Sigmoid colon (tissue), 7 donors: ENCODE results near the gene GPRC5D. TPM values are rescaled to one million over a fixed set of nuclear protein-coding genes. Genes with fewer than 3 reads are reported as not detected.

Experiments
- DNase-seq: peaks from one replicate; pipeline ENCODE4 v3.0.0-alpha.2; 2019
- H3K27ac ChIP-seq, 4 donors: fragments of 200-600 bp; sonication (generic); one replicate each; pipeline ENCODE4 v1.5.1; 2016 to 2019; ENCODE audit warnings: mild to moderate bottlenecking in 1 of 4
- H3K27me3 ChIP-seq, 3 donors: fragments of 200-600 bp; sonication (generic); one replicate each; pipeline ENCODE4 v1.5.1; 2019; ENCODE audit warnings: mild to moderate bottlenecking in 1 of 3
- H3K36me3 ChIP-seq, 4 donors: fragments of 200-600 bp; sonication (generic); one replicate each; pipeline ENCODE4 v1.5.1; 2016 to 2019
- H3K4me1 ChIP-seq, 4 donors: fragments of 200-600 bp; sonication (generic); one replicate each; pipeline ENCODE4 v1.5.1; 2017 to 2019
- H3K4me3 ChIP-seq, 4 donors: fragments of 200-600 bp; sonication (generic); one replicate each; pipeline ENCODE4 v1.5.1; 2017 to 2019; ENCODE audit warnings: mild to moderate bottlenecking in 2 of 4, moderate library complexity in 1 of 4
- H3K9me3 ChIP-seq, 4 donors: fragments of 200-600 bp in 3 of 4; sonication (generic) in 3 of 4; one replicate each; pipeline versions ENCODE4 v1.5.1 to v1.6.1; 2013 to 2019
- EP300 ChIP-seq, 4 donors: sonication (generic); formaldehyde crosslinking; IDR thresholded peaks; one replicate each; pipeline ENCODE4 v1.6.1; 2017; ENCODE audit warnings: antibody characterized with exemption in 4 of 4
- POLR2A ChIP-seq, 2 donors: fragments of 450-650 bp; IDR thresholded peaks; one replicate each; pipeline ENCODE4 v1.6.1; 2016; ENCODE audit warnings: antibody characterized with exemption in 2 of 2, mild to moderate bottlenecking in 2 of 2, moderate library complexity in 2 of 2
- POLR2AphosphoS5 ChIP-seq, 4 donors: sonication (generic); formaldehyde crosslinking; IDR thresholded peaks; one replicate each; pipeline ENCODE4 v1.6.1; 2017; ENCODE audit warnings: antibody characterized with exemption in 4 of 4
- WGBS, 2 donors: extraction: QIAGEN DNeasy Blood & Tissue Kit; methylation state at CpG; one replicate each; pipeline ENCODE4 v1.1.7; 2013; 5-methylcytosine and 5-hydroxymethylcytosine counted together
- intact Hi-C: fragments of 100-400 bp; cut with DNase I; formaldehyde crosslinking; loops from one replicate; pipeline ENCODE4 v1.15.1; 2023
- polyA plus RNA-seq, 3 donors: library from polyadenylated mRNA; stranded (reverse); fragments of 200-250 nt; gene quantifications; one replicate each; pipeline ENCODE4 v1.2.3, GENCODE V29; 2013
- total RNA-seq, 4 donors: library from RNA; depleted of rRNA; stranded (reverse); fragments of >200 nt; gene quantifications; one replicate each; pipeline ENCODE4 v1.1.0, GENCODE V29; 2016
- TF ChIP-seq, protein P1 (sequence below), 4 experiments: fragments of 450-650 bp in 3 of 4; fragments of 200-600 bp in 1 of 4; IDR thresholded peaks; one replicate each; pipeline ENCODE4 v1.5.1; 2016 to 2019; ENCODE audit warnings: antibody characterized with exemption in 4 of 4, mild to moderate bottlenecking in 3 of 4, moderate library complexity in 2 of 4
- donor health status: healthy with polysubstance abuse.
- donor health status: Bipolar disorder and iron deficiency.
- donor health status: healthy.

The GPRC5D gene
- total and polyA plus RNA-seq, 7 donors = 0.16 TPM; not detected in 6

DNA sequence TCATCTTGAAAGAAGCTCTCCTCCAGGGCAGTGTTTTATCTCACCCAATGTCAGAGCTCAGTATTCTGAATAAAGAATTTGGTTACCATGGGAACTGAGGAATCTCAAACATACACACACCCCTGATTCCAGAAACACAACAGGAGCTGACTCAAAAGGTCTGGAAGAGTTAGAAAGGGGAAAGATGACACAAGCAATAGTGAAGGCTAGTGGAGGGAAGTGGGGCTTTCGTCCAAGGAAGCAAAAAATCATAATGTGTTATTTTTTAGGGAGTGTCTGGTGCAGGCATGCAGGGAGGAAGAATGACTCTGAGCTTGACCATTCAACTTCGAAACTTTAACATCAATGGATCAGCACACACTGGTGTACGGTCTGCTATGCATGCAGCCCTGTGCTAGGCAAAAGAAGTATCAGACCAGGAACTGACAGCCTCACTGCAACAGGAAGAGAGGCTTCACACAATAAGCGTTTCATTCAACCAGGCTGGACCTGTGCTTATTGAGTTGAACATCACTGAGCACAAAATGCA, 27.8 kb upstream of the GPRC5D start:
- Histone ChIP-seq H3K27me3 (no peaks in the 10 kb centered on the region), H3K36me3 (peaks cover 0 to 29% (median 6%) of the 10 kb centered on the region in 4 donors), H3K27ac (peak overlapping the region; percentile 16 to 75 (median 51)), H3K4me1 (peaks cover 0 to 34% (median 30%) of the 10 kb centered on the region in 4 donors), H3K9me3 (no peaks in the 10 kb centered on the region), H3K4me3 (no peak overlapping the region)
- DNase-seq = no peak
- intact Hi-C loops = loop anchor here (5.0 kb wide), 1 partner anchor 192 kb away; the partner anchor contains the start of gene APOLD1
- TF ChIP-seq, protein P1, sequence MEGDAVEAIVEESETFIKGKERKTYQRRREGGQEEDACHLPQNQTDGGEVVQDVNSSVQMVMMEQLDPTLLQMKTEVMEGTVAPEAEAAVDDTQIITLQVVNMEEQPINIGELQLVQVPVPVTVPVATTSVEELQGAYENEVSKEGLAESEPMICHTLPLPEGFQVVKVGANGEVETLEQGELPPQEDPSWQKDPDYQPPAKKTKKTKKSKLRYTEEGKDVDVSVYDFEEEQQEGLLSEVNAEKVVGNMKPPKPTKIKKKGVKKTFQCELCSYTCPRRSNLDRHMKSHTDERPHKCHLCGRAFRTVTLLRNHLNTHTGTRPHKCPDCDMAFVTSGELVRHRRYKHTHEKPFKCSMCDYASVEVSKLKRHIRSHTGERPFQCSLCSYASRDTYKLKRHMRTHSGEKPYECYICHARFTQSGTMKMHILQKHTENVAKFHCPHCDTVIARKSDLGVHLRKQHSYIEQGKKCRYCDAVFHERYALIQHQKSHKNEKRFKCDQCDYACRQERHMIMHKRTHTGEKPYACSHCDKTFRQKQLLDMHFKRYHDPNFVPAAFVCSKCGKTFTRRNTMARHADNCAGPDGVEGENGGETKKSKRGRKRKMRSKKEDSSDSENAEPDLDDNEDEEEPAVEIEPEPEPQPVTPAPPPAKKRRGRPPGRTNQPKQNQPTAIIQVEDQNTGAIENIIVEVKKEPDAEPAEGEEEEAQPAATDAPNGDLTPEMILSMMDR (IDR thresholded peaks at IDR 0.05) = no peak
- TF ChIP-seq POLR2AphosphoS5 (IDR thresholded peaks at IDR 0.05) = peak in 1 of 4 donors; percentile 61
- 72 to 82% methylated on average over 4 of the region's 4 CpGs for WGBS, 2 donors

DNA sequence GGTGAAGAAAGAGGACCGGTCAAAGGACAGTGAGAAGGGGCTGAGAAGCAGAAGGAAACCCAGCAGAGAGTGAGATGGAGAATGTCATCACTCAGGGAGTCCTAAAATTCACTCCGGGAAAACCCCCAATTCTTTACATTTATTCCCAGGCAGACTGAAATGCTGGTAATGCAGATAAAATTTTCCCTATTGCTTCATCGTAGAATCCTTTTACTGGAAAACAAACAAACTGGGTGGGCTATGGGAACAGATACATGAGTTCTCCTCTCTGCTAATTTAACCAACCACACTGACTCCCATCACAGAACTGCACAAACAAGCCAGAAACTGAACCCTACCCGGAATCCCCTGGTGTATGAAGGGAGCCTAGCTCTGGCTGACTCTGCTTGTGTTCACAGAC, 27.2 kb upstream of the GPRC5D start:
- Histone ChIP-seq H3K27me3 (no peaks in the 10 kb centered on the region), H3K36me3 (peaks cover 0 to 34% (median 12%) of the 10 kb centered on the region in 4 donors), H3K27ac (peak overlapping the region; percentile 16 to 75 (median 50)), H3K4me1 (peaks cover 0 to 34% (median 30%) of the 10 kb centered on the region in 4 donors), H3K9me3 (no peaks in the 10 kb centered on the region), H3K4me3 (no peak overlapping the region)
- TF ChIP-seq EP300 (IDR thresholded peaks at IDR 0.05) = no peak
- TF ChIP-seq, protein P1 (IDR thresholded peaks at IDR 0.05) = no peak
- no peak for TF ChIP-seq POLR2A (IDR thresholded peaks at IDR 0.05)
- DNase-seq = no peak
- WGBS, 2 donors = 83 to 87% methylated on average over 4 of the region's 4 CpGs
- intact Hi-C loops = no loop called here

DNA sequence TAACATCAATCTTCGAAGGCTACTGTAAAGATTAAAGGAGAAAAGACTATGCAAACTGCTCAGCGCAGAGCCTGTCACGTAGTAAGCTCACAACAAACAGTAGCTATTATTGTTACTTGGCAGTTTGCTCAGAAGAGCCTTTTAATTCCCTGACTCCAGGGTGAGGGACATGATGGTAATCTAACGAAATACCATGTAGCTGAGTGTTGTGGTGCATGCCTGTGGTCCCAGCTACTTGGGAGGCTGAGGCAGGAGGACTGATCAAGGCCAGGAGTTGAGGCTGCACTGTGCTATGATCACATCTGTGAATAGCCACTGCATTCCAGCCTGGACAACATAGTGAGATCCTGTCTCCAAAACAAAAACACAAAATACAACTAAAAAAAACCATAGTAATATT, 25.3 kb upstream of the GPRC5D start:
- intact Hi-C loops = no loop called here

DNA sequence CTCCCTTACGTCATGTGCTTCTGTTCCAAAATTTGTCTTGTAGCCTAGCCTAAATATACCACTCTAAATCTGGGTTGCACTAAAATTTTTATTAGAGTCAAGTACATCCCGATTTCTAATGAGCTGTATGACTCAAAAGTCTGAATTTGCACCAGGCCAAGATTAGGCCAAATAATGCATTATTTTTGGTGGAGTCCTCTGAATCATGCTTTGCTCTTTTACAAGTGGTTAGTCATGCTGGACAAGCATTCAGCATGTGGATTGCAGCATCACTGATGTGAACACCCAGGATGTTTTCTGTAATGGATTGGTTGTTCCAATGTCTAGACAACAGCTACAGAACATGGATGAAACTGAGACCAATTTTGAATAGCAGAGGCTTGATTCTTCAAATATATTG, 24.4 kb upstream of the GPRC5D start:
- peak; percentile 70 for DNase-seq
- Histone ChIP-seq H3K27ac (peak overlapping the region; percentile 35 to 60 (median 49)), H3K36me3 (peaks cover 0 to 56% (median 29%) of the 10 kb centered on the region in 4 donors), H3K9me3 (peaks cover 0 to 9% (median 4%) of the 10 kb centered on the region in 4 donors), H3K27me3 (no peaks in the 10 kb centered on the region), H3K4me3 (no peak overlapping the region), H3K4me1 (peaks cover 0 to 34% (median 30%) of the 10 kb centered on the region in 4 donors)
- no peak for TF ChIP-seq EP300 (IDR thresholded peaks at IDR 0.05)
- TF ChIP-seq POLR2AphosphoS5 (IDR thresholded peaks at IDR 0.05) = peak in 3 of 4 donors; percentile 13 to 71 (median 24)
- 81 to 86% methylated on average over 2 of the region's 2 CpGs for WGBS, 2 donors
- intact Hi-C loops = no loop called here

More for the DNA sequence above, 25.3 kb upstream of the GPRC5D start:
- H3K36me3 ChIP-seq = peaks cover 0 to 53% (median 27%) of the 10 kb centered on the region in 4 donors
- 91 to 94% methylated on average over 4 of the region's 4 CpGs for WGBS, 2 donors
- DNase-seq = no peak
- no peaks in the 10 kb centered on the region for H3K27me3 ChIP-seq
- peaks cover 0 to 9% (median 4%) of the 10 kb centered on the region in 4 donors for H3K9me3 ChIP-seq
- TF ChIP-seq EP300 (IDR thresholded peaks at IDR 0.05) = no peak
- TF ChIP-seq, protein P1 (IDR thresholded peaks at IDR 0.05) = no peak
- TF ChIP-seq POLR2A (IDR thresholded peaks at IDR 0.05) = no peak
- no peak for TF ChIP-seq POLR2AphosphoS5 (IDR thresholded peaks at IDR 0.05)
- no peak overlapping the region for H3K4me3 ChIP-seq
- H3K27ac ChIP-seq = peak overlapping the region in 2 of 4 donors; percentile 55 to 60
- peaks cover 0 to 34% (median 30%) of the 10 kb centered on the region in 4 donors for H3K4me1 ChIP-seq

DNA sequence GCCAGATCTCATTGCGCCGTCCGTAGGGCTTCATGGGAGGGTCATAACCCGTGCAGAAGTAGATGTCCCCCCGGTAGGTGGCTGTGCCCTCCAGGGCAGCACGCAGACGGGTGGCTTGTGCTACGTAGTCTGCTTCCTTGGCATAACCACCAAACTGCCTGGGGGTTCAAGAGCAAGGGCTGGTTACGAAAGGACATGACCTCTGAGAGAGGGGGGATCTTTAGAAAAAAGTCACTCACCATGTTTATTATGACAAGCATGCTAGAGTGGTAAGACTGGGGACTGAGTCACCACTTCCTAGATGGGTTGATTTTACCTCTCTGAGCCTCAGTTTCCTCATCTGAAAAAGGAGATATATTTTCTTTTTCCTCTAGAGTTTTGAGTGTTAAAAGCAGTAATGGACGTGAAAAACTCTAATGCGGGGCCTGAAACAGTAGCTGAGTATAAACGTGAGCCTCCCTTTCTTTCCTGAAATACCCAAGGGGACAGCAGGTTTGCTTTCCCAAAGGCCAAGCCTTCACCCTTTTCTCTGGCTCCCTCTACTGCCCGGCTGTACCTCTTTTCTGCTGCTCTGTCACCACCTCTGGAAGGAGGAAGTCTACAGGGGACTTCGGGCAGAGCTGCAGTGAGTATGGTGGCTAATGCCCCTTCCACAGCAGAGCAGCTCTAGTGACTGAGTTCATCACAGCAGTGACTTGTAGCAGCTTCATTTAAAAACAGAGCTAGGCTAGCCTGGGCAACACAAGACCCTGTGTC, 23.5 kb upstream of the GPRC5D start:
- TF ChIP-seq, protein P1 (IDR thresholded peaks at IDR 0.05) = no peak
- TF ChIP-seq POLR2AphosphoS5 (IDR thresholded peaks at IDR 0.05) (no peak), POLR2A (IDR thresholded peaks at IDR 0.05) (no peak), EP300 (IDR thresholded peaks at IDR 0.05) (no peak)
- H3K36me3 ChIP-seq = peaks cover 0 to 48% (median 27%) of the 10 kb centered on the region in 4 donors
- intact Hi-C loops = no loop called here

More for the DNA sequence above, 23.5 kb upstream of the GPRC5D start:
- H3K9me3 ChIP-seq = peaks cover 0 to 9% (median 4%) of the 10 kb centered on the region in 4 donors
- no peak for DNase-seq
- no peak overlapping the region for H3K4me3 ChIP-seq
- H3K27ac ChIP-seq = peak overlapping the region; percentile 25 to 60 (median 45)
- H3K27me3 ChIP-seq = no peaks in the 10 kb centered on the region
- WGBS, 2 donors = 77 to 84% methylated on average over 14 of the region's 14 CpGs
- peaks cover 0 to 32% (median 28%) of the 10 kb centered on the region in 4 donors for H3K4me1 ChIP-seq
